RWPE2 (cell line): ENCODE results near the gene VN1R5.

ENCODE experiments used
- ATAC-seq: fragments of 200-7000 bp; cut with Tn5 transposase; 3 replicates; pipeline ENCODE4 v1.9.1; 2021; ENCODE audit warnings: low read depth
- DNase-seq: peaks from one replicate; pipeline ENCODE4 v3.0.0-alpha.2; 2020; ENCODE audit warnings: low spot score
- H3K27ac ChIP-seq: fragments of 450-650 bp; 2 replicates; pipeline ENCODE4 v1.5.1; 2017; ENCODE audit warnings: mild to moderate bottlenecking; ENCODE audit not compliant: poor library complexity, severe bottlenecking
- H3K27me3 ChIP-seq: fragments of 250-450 bp; sonication (Bioruptor Pico); 2 replicates; pipeline ENCODE4 v1.5.1; 2021; ENCODE audit warnings: mild to moderate bottlenecking, moderate library complexity; ENCODE audit not compliant: insufficient read depth, poor library complexity, severe bottlenecking
- H3K36me3 ChIP-seq: fragments of 250-450 bp; sonication (Bioruptor Pico); 2 replicates; pipeline ENCODE4 v1.5.1; 2020; ENCODE audit warnings: low read depth, mild to moderate bottlenecking, moderate library complexity
- H3K4me1 ChIP-seq: fragments of 250-450 bp; sonication (Bioruptor Pico); 2 replicates; pipeline ENCODE4 v1.5.1; 2021; ENCODE audit warnings: mild to moderate bottlenecking, moderate library complexity; ENCODE audit not compliant: insufficient read depth, poor library complexity, severe bottlenecking
- H3K4me3 ChIP-seq: fragments of 250-450 bp; sonication (Bioruptor Pico); 2 replicates; pipeline ENCODE4 v1.5.1; 2021; ENCODE audit warnings: mild to moderate bottlenecking, moderate library complexity; ENCODE audit not compliant: severe bottlenecking
- H3K9me3 ChIP-seq: fragments of 250-450 bp; sonication (Bioruptor Pico); 2 replicates; pipeline ENCODE4 v1.5.1; 2021; ENCODE audit warnings: mild to moderate bottlenecking, moderate library complexity; ENCODE audit not compliant: severe bottlenecking
- TF ChIP-seq, protein P1 (sequence below): fragments of 450-650 bp; IDR thresholded peaks from one replicate; pipeline ENCODE4 v1.5.1; 2017; ENCODE audit warnings: mild to moderate bottlenecking, moderate library complexity; ENCODE audit not compliant: poor library complexity, severe bottlenecking

Gene VN1R5

DNA sequence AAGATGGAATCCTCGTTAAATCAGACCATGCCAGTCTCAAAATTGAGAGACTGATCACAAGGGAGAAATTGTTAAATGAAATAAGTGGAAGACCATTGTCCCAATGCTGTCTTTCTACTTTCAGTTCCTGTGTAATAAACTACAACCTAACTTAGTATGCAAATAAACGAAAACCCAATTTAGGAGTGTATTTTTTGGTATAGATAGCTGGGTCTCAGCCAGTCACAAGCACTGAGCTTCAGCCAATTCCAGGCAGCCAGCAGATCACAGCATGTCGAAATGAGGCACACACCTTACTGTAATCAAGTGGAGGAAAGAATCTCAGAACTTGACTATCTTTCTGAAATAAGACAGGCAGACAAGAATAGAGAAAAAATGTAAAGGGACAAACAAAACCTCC lies 33.0 kb upstream of the VN1R5 start:
- Histone ChIP-seq H3K27me3 (no peaks in the 10 kb centered on the region), H3K4me3 (no peak overlapping the region), H3K9me3 (no peaks in the 10 kb centered on the region), H3K27ac (no peak overlapping the region), H3K4me1 (no peaks in the 10 kb centered on the region), H3K36me3 (no peaks in the 10 kb centered on the region)
- ATAC-seq (no peak), DNase-seq (no peak)
- TF ChIP-seq, protein P1, sequence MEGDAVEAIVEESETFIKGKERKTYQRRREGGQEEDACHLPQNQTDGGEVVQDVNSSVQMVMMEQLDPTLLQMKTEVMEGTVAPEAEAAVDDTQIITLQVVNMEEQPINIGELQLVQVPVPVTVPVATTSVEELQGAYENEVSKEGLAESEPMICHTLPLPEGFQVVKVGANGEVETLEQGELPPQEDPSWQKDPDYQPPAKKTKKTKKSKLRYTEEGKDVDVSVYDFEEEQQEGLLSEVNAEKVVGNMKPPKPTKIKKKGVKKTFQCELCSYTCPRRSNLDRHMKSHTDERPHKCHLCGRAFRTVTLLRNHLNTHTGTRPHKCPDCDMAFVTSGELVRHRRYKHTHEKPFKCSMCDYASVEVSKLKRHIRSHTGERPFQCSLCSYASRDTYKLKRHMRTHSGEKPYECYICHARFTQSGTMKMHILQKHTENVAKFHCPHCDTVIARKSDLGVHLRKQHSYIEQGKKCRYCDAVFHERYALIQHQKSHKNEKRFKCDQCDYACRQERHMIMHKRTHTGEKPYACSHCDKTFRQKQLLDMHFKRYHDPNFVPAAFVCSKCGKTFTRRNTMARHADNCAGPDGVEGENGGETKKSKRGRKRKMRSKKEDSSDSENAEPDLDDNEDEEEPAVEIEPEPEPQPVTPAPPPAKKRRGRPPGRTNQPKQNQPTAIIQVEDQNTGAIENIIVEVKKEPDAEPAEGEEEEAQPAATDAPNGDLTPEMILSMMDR: no peak

DNA sequence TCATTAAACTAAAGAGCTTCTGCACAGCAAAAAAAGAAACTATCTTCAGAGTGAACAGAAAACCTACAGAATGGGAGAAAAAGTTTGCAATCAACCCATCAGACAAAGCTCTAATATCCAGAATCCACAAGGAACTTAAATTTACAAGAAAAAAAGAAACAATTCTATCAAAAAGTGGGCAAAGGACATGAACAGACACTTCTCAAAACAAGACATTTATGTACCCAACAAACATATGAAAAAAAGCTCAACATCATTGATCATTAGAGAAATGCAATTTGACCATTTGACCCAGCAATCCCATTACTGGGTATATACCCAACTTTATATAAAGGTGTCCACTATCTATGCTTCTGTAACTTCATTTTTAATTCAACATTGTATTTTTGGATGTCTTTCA lies 31.1 kb upstream of the VN1R5 start:
- H3K4me3 ChIP-seq: no peak overlapping the region
- no peak for DNase-seq
- H3K27me3 ChIP-seq: no peaks in the 10 kb centered on the region
- no peak overlapping the region for H3K27ac ChIP-seq
- no peaks in the 10 kb centered on the region for H3K36me3 ChIP-seq
- TF ChIP-seq, protein P1: no peak
- no peak for ATAC-seq
- no peaks in the 10 kb centered on the region for H3K9me3 ChIP-seq
- H3K4me1 ChIP-seq: no peaks in the 10 kb centered on the region

DNA sequence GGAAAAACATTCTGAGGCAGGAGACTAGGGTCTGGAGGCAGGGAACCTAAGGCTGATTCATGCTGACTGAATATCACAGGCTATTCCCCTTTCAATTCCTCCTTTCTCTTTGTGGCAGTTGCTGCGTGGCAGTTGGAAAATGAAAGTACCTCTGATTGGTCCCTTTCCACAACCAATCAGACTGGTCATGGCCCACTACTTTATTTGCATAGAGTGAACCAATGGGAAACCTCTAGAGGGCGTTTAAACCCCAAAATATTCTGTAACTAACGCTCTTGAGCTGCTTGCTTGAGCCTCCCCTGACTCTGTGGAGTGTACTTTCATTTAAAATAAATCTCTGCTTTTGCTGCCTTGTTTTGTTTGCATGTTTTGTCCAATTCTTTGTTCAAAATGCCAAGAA lies 27.7 kb upstream of the VN1R5 start:
- ATAC-seq (no peak), DNase-seq (no peak)
- no peak overlapping the region for H3K27ac ChIP-seq
- H3K9me3 ChIP-seq: no peaks in the 10 kb centered on the region
- H3K4me1 ChIP-seq: no peaks in the 10 kb centered on the region
- no peaks in the 10 kb centered on the region for H3K27me3 ChIP-seq
- no peaks in the 10 kb centered on the region for H3K36me3 ChIP-seq
- TF ChIP-seq, protein P1: no peak
- no peak overlapping the region for H3K4me3 ChIP-seq

DNA sequence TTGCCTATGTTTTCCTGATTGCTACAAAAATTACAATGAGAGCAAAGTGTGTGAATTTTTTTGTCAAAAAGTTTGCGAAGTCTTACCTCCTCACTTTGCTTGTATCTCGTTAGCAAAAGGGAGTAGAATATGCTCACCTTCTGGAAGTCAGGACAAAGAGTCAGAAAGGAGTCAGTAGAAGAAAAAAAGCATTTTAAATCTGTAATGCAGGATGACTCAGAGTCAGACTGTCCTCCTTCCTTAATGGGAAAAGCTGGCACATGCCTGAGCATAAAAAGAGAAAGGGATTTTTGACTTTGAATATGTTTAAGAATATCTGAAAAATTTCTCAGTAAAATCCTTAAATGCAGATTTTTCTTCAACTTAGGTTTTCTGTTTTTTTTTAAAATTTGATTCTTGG lies 14.2 kb upstream of the VN1R5 start:
- H3K4me3 ChIP-seq: no peak overlapping the region
- no peak for ATAC-seq
- H3K27ac ChIP-seq: no peak overlapping the region
- H3K36me3 ChIP-seq: no peaks in the 10 kb centered on the region
- no peak for DNase-seq
- no peaks in the 10 kb centered on the region for H3K4me1 ChIP-seq
- TF ChIP-seq, protein P1: no peak
- H3K27me3 ChIP-seq: no peaks in the 10 kb centered on the region
- no peaks in the 10 kb centered on the region for H3K9me3 ChIP-seq

DNA sequence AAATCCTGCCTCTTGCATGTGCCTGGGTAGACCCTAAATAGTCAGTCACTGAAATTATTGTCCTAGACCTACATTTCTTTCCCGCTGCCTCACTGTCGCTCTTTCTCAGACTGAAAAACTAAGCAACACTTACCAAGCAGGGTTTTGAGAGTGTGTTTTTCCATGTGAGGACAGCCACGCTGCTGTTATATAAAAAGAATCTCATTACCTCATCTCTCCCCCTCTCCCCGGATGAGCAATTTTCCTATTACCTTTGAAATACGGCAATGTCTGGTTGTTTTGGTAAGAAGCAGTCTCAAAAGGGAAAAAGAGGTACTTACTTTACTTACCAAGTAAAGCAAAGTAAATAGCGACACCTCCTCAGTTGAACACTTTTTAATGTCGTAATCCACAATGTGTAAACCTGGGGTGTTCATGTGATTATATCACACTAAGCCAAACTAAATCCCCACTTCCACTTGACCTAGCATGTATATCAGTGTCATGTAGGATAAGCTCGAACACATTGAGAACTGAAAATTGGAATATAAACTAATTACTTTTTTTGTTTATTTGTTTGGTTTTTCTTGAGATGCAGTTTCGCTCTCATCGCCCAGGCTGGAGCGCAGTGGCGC lies 12.2 kb upstream of the VN1R5 start:
- Histone ChIP-seq H3K36me3 (no peaks in the 10 kb centered on the region), H3K4me3 (no peak overlapping the region), H3K4me1 (no peaks in the 10 kb centered on the region), H3K27me3 (no peaks in the 10 kb centered on the region), H3K9me3 (no peaks in the 10 kb centered on the region), H3K27ac (no peak overlapping the region)
- TF ChIP-seq, protein P1: no peak
- ATAC-seq (no peak), DNase-seq (no peak)
